ENCODE measurements around the gene NF1.
"Not testable (repeated sequence)": the region's sequence is repeated elsewhere in the genome, so short reads cannot be mapped to it uniquely, and the experiment has no call there.

Gene NF1

GRCh38 chr17:31329221-31329620, 234.4 kb downstream of the NF1 start:
- H3K27me3 Mint-ChIP-seq (ENCODE audit: low read depth) = no peaks in the 10 kb centered on the region
- peaks cover 45% of the 10 kb centered on the region for H3K36me3 Mint-ChIP-seq (ENCODE audit: low read depth)
- H3K9me3 Mint-ChIP-seq = no peaks in the 10 kb centered on the region
- TF ChIP-seq CTCF (IDR thresholded peaks at IDR 0.05; ENCODE audit: unreplicated experiment in 3 of 3) = no peak
- no peak overlapping the region for H3K4me3 Mint-ChIP-seq
- H3K4me1 Mint-ChIP-seq = no peaks in the 10 kb centered on the region
- no peak overlapping the region for H3K27ac Mint-ChIP-seq

- Mint-ChIP-seq H3K4me3 (no peak overlapping the region), H3K4me1 (no peaks in the 10 kb centered on the region), H3K36me3 (ENCODE audit: low read depth) (peaks cover 35% of the 10 kb centered on the region), H3K27ac (no peak overlapping the region), H3K27me3 (ENCODE audit: low read depth) (no peaks in the 10 kb centered on the region), H3K9me3 (no peaks in the 10 kb centered on the region)
- TF ChIP-seq CTCF (IDR thresholded peaks at IDR 0.05; ENCODE audit: unreplicated experiment in 3 of 3) = no peak
These were observed 245.3 kb downstream of the NF1 start for GRCh38 chr17:31339906-31340661.

GRCh38 chr17:31345191-31345747, 250.5 kb downstream of the NF1 start:
- not testable (repeated sequence) for H3K4me1 Mint-ChIP-seq; H3K4me3 Mint-ChIP-seq; H3K27ac Mint-ChIP-seq; H3K9me3 Mint-ChIP-seq; H3K27me3 Mint-ChIP-seq (ENCODE audit: low read depth)
- peaks cover 35% of the 10 kb centered on the region for H3K36me3 Mint-ChIP-seq (ENCODE audit: low read depth)

- Mint-ChIP-seq H3K27ac (no peak overlapping the region), H3K9me3 (no peaks in the 10 kb centered on the region), H3K4me1 (no peaks in the 10 kb centered on the region), H3K27me3 (ENCODE audit: low read depth) (no peaks in the 10 kb centered on the region), H3K4me3 (no peak overlapping the region), H3K36me3 (ENCODE audit: low read depth) (peaks cover 45% of the 10 kb centered on the region)
- TF ChIP-seq CTCF (IDR thresholded peaks at IDR 0.05; ENCODE audit: unreplicated experiment in 3 of 3) = no peak
These were observed 254.7 kb downstream of the NF1 start for GRCh38 chr17:31349454-31349853.

GRCh38 chr17:31355935-31356334, 261.2 kb downstream of the NF1 start:
- H3K27ac Mint-ChIP-seq = no peak overlapping the region
- no peaks in the 10 kb centered on the region for H3K4me1 Mint-ChIP-seq
- H3K27me3 Mint-ChIP-seq (ENCODE audit: low read depth) = no peaks in the 10 kb centered on the region
- peaks cover 74% of the 10 kb centered on the region for H3K36me3 Mint-ChIP-seq (ENCODE audit: low read depth)
- no peak for TF ChIP-seq CTCF (IDR thresholded peaks at IDR 0.05; ENCODE audit: unreplicated experiment in 3 of 3)
- no peak overlapping the region for H3K4me3 Mint-ChIP-seq
- no peaks in the 10 kb centered on the region for H3K9me3 Mint-ChIP-seq

GRCh38 chr17:31357091-31357490, 262.3 kb downstream of the NF1 start:
- H3K4me1 Mint-ChIP-seq = no peaks in the 10 kb centered on the region
- no peaks in the 10 kb centered on the region for H3K9me3 Mint-ChIP-seq
- TF ChIP-seq CTCF (IDR thresholded peaks at IDR 0.05; ENCODE audit: unreplicated experiment in 3 of 3) = no peak

More at GRCh38 chr17:31357091-31357490, 262.3 kb downstream of the NF1 start:
- peaks cover 76% of the 10 kb centered on the region for H3K36me3 Mint-ChIP-seq (ENCODE audit: low read depth)
- H3K4me3 Mint-ChIP-seq = no peak overlapping the region
- no peak overlapping the region for H3K27ac Mint-ChIP-seq
- no peaks in the 10 kb centered on the region for H3K27me3 Mint-ChIP-seq (ENCODE audit: low read depth)
